Liver (tissue), 9 donors: ENCODE results near the gene TPGS1. TPM values are rescaled to one million over a fixed set of nuclear protein-coding genes. Genes with fewer than 3 reads are reported as not detected.

ENCODE experiments used
- DNase-seq: peaks from one replicate; pipeline ENCODE4 v3.0.0-alpha.2; 2017; ENCODE audit warnings: low spot score
- H3K27ac ChIP-seq, 2 donors: one replicate each; pipeline ENCODE4 v1.7.0; 2013; ENCODE audit warnings: inconsistent platforms in 2 of 2, low read length in 2 of 2, control low read depth in 1 of 2, low read depth in 1 of 2, mild to moderate bottlenecking in 1 of 2
- H3K27me3 ChIP-seq, 4 donors: one replicate each; pipeline versions ENCODE4 v1.6.1 to v1.7.0; 2013; ENCODE audit warnings: low read length in 3 of 4, inconsistent platforms in 1 of 4, mild to moderate bottlenecking in 1 of 4, moderate library complexity in 1 of 4; ENCODE audit not compliant: control insufficient read depth in 4 of 4, insufficient read depth in 4 of 4
- H3K36me3 ChIP-seq, 4 donors: one replicate each; pipeline versions ENCODE4 v1.6.1 to v1.7.0; 2013; ENCODE audit warnings: low read length in 3 of 4, mild to moderate bottlenecking in 3 of 4, low read depth in 1 of 4, moderate library complexity in 1 of 4; ENCODE audit not compliant: control insufficient read depth in 4 of 4, insufficient read depth in 3 of 4
- H3K4me1 ChIP-seq, 4 donors: one replicate each; pipeline versions ENCODE4 v1.6.1 to v1.7.0; 2013; ENCODE audit warnings: low read length in 3 of 4, mild to moderate bottlenecking in 3 of 4, moderate library complexity in 1 of 4; ENCODE audit not compliant: control insufficient read depth in 4 of 4, insufficient read depth in 4 of 4
- H3K4me3 ChIP-seq, 3 donors: one replicate each; pipeline versions ENCODE4 v1.6.1 to v1.7.0; 2013; ENCODE audit warnings: low read length in 3 of 3, control low read depth in 1 of 3, low read depth in 1 of 3, mild to moderate bottlenecking in 1 of 3
- H3K9ac ChIP-seq, 2 donors: one replicate each; pipeline ENCODE4 v1.7.0; 2013; ENCODE audit warnings: low read length in 2 of 2, mild to moderate bottlenecking in 2 of 2, moderate library complexity in 2 of 2, control low read depth in 1 of 2, low read depth in 1 of 2
- H3K9me3 ChIP-seq, 4 donors: one replicate each; pipeline versions ENCODE4 v1.6.1 to v1.7.0; 2013; ENCODE audit warnings: low read length in 3 of 4; ENCODE audit not compliant: control insufficient read depth in 4 of 4
- ATF3 ChIP-seq: IDR thresholded peaks from 2 replicates; pipeline ENCODE4 v1.6.1; 2016; ENCODE audit warnings: antibody characterized with exemption
- EGR1 ChIP-seq, 2 donors: IDR thresholded peaks; 2 replicates each; pipeline ENCODE4 v1.6.1; 2016 to 2018; ENCODE audit warnings: antibody characterized with exemption in 2 of 2, low read depth in 2 of 2
- FOXA1 ChIP-seq: IDR thresholded peaks from 2 replicates; pipeline ENCODE4 v1.6.1; 2016; ENCODE audit warnings: antibody characterized with exemption
- FOXA2 ChIP-seq: IDR thresholded peaks from 2 replicates; pipeline ENCODE4 v1.6.1; 2016; ENCODE audit warnings: antibody characterized with exemption
- GABPA ChIP-seq, 2 donors: IDR thresholded peaks in 1 of 2; conservative IDR thresholded peaks in 1 of 2; 2 replicates each; pipeline ENCODE4 v1.6.1; 2016; ENCODE audit warnings: antibody characterized with exemption in 2 of 2, mild to moderate bottlenecking in 1 of 2, moderate library complexity in 1 of 2
- HNF4A ChIP-seq, 2 donors: conservative IDR thresholded peaks; 2 replicates each; pipeline ENCODE4 v1.6.1; 2016; ENCODE audit warnings: antibody characterized with exemption in 2 of 2, mild to moderate bottlenecking in 2 of 2
- HNF4G ChIP-seq: IDR thresholded peaks from 2 replicates; pipeline ENCODE4 v1.6.1; 2016; ENCODE audit warnings: antibody characterized with exemption
- NR2F2 ChIP-seq: IDR thresholded peaks from 2 replicates; pipeline ENCODE4 v1.6.1; 2016; ENCODE audit warnings: antibody characterized with exemption
- RAD21 ChIP-seq, 2 donors: IDR thresholded peaks; 2 replicates each; pipeline ENCODE4 v1.6.1; 2016; ENCODE audit warnings: antibody characterized with exemption in 2 of 2, mild to moderate bottlenecking in 2 of 2
- REST ChIP-seq: IDR thresholded peaks from 2 replicates; pipeline ENCODE4 v1.6.1; 2016; ENCODE audit warnings: antibody characterized with exemption, mild to moderate bottlenecking
- SP1 ChIP-seq: IDR thresholded peaks from 2 replicates; pipeline ENCODE4 v1.6.1; 2018; ENCODE audit warnings: antibody characterized with exemption, mild to moderate bottlenecking
- TAF1 ChIP-seq: conservative IDR thresholded peaks from 2 replicates; pipeline ENCODE4 v1.6.1; 2016; ENCODE audit warnings: antibody characterized with exemption, mild to moderate bottlenecking
- YY1 ChIP-seq: IDR thresholded peaks from 2 replicates; pipeline ENCODE4 v1.6.1; 2016; ENCODE audit warnings: antibody characterized with exemption, mild to moderate bottlenecking
- WGBS: extraction: QIAGEN DNeasy Blood & Tissue Kit; methylation state at CpG from one replicate; pipeline ENCODE4 v1.1.7; 2013; 5-methylcytosine and 5-hydroxymethylcytosine counted together
- polyA plus RNA-seq, 2 donors: library from polyadenylated mRNA; stranded (reverse) in 1 of 2; unstranded in 1 of 2; fragments of 200-250 nt in 1 of 2; fragments of >200 nt in 1 of 2; fragmentation: Nextera tagmentation in 1 of 2; extraction: Ambion mirVana in 1 of 2; gene quantifications; one replicate each; pipeline versions ENCODE4 v1.2.1 to v1.2.3, GENCODE V29; 2013 to 2015
- total RNA-seq, 2 donors: library from RNA; depleted of rRNA; stranded (reverse); fragments of >200 nt; gene quantifications; one replicate each; pipeline ENCODE4 v1.2.3, GENCODE V29; 2014
- TF ChIP-seq, protein P1 (sequence below): IDR thresholded peaks from 2 replicates; pipeline ENCODE4 v1.6.1; 2016; ENCODE audit warnings: antibody characterized with exemption
- TF ChIP-seq, protein P2 (sequence below): fragments of 150-350 bp; IDR thresholded peaks from 2 replicates; pipeline ENCODE4 v1.5.1; 2017; ENCODE audit warnings: improper control_type of control experiment, low read depth, low read length; ENCODE audit not compliant: missing input control
- donor health status: healthy.
- donor health status: healthy.
- donor health status: healthy.
- donor health status: healthy.
- donor health status: healthy.

The TPGS1 gene
- total and polyA plus RNA-seq, 4 donors, result 1.7 to 15.5 (median 14.7) TPM

DNA sequence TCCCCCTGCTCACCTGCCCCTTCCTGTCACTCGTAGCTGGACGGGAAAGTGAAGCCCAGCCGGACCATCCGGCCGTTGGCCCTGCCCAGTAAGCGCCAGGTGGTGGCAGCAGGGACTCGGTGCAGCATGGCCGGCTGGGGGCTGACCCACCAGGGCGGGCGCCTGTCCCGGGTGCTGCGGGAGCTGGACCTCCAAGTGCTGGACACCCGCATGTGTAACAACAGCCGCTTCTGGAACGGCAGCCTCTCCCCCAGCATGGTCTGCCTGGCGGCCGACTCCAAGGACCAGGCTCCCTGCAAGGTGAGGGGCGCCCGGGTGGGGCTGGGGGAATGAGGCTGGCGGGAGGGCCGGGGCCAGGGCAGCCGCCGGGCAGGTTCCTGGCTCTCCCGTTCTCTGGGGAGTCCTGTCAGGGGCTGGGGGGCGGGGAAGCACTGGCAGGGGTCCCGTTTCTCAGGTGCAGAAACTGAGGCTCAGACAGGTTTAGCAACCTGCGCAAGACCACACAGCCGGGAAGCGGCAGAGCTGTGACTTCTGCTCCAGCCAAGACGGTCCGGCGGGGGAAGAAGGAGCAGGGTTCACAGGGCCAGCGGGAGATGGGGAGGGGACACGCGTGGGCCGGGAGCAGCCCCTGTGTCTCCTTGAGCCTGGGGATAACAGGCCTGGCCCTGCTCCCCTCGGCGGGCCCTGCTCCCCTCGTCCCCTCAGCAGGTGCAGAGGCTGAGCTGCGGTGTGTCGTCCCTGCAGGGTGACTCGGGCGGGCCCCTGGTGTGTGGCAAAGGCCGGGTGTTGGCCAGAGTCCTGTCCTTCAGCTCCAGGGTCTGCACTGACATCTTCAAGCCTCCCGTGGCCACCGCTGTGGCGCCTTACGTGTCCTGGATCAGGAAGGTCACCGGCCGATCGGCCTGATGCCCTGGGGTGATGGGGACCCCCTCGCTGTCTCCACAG, 41.9 kb downstream of the TPGS1 start:
- no peak for DNase-seq
- H3K4me3 ChIP-seq, result no peak overlapping the region
- H3K4me1 ChIP-seq, result no peaks in the 10 kb centered on the region
- no peaks in the 10 kb centered on the region for H3K36me3 ChIP-seq
- H3K9me3 ChIP-seq, result no peaks in the 10 kb centered on the region
- 77% methylated on average over 52 of the region's 52 CpGs for WGBS
- H3K27me3 ChIP-seq, result no peaks in the 10 kb centered on the region
- TF ChIP-seq FOXA1 (no peak), NR2F2 (no peak), FOXA2 (no peak)
- TF ChIP-seq, protein P1, sequence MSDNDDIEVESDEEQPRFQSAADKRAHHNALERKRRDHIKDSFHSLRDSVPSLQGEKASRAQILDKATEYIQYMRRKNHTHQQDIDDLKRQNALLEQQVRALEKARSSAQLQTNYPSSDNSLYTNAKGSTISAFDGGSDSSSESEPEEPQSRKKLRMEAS, result no peak
- H3K9ac ChIP-seq, result no peak overlapping the region
- no peak overlapping the region for H3K27ac ChIP-seq

DNA sequence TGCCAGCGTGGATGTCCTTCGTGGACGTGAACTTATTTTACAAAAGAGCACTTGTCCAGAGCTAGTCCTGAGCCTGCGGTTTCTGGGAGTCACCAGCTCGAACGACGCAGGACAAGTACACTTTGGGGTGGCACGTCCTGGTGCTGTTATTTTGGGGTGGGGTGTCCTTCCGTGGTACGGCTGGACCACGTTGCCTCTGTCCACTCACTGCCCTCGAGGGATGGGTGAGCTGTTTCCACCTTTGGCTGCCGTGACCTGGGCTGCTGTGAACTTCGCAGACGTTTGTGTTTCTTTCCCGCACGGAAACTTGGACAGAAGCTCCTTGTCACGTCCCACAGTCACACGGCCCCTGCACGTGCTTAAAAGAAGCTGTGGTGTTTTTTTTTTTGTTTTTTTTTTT, 47.5 kb downstream of the TPGS1 start:
- no peak overlapping the region for H3K9ac ChIP-seq
- no peak for TF ChIP-seq TAF1
- TF ChIP-seq RAD21 (IDR thresholded peaks at IDR 0.05), result no peak
- TF ChIP-seq REST, result no peak
- TF ChIP-seq YY1, result no peak
- TF ChIP-seq, protein P2, sequence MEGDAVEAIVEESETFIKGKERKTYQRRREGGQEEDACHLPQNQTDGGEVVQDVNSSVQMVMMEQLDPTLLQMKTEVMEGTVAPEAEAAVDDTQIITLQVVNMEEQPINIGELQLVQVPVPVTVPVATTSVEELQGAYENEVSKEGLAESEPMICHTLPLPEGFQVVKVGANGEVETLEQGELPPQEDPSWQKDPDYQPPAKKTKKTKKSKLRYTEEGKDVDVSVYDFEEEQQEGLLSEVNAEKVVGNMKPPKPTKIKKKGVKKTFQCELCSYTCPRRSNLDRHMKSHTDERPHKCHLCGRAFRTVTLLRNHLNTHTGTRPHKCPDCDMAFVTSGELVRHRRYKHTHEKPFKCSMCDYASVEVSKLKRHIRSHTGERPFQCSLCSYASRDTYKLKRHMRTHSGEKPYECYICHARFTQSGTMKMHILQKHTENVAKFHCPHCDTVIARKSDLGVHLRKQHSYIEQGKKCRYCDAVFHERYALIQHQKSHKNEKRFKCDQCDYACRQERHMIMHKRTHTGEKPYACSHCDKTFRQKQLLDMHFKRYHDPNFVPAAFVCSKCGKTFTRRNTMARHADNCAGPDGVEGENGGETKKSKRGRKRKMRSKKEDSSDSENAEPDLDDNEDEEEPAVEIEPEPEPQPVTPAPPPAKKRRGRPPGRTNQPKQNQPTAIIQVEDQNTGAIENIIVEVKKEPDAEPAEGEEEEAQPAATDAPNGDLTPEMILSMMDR, result no peak
- peaks cover 0 to 3% (median 1%) of the 10 kb centered on the region in 4 donors for H3K4me1 ChIP-seq
- no peaks in the 10 kb centered on the region for H3K27me3 ChIP-seq
- no peak overlapping the region for H3K4me3 ChIP-seq
- WGBS, result 72% methylated on average over 20 of the region's 20 CpGs
- no peak overlapping the region for H3K27ac ChIP-seq
- no peaks in the 10 kb centered on the region for H3K9me3 ChIP-seq
- no peaks in the 10 kb centered on the region for H3K36me3 ChIP-seq
- no peak for DNase-seq

DNA sequence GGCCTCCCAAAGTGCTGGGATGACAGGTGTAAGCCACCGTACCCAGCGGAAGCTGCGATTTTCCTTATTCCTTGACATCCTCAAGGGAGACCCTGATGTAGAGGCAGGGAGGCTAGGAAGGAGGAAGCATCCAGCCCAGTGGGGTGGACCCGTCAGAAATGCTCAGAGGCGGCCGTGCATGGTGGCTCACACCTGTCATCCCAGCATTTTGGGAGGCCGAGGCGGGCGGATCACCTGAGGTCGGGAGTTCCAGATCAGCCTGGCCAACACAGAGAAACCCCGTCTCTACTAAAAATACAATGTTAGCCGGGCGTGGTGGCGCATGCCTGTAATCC, 48.1 kb downstream of the TPGS1 start:
- Histone ChIP-seq H3K36me3 (no peaks in the 10 kb centered on the region), H3K27me3 (no peaks in the 10 kb centered on the region), H3K9me3 (no peaks in the 10 kb centered on the region), H3K9ac (no peak overlapping the region), H3K27ac (no peak overlapping the region), H3K4me3 (no peak overlapping the region), H3K4me1 (peaks cover 0 to 3% (median 1%) of the 10 kb centered on the region in 4 donors)
- no peak for DNase-seq
- 89% methylated on average over 14 of the region's 14 CpGs for WGBS
- TF ChIP-seq FOXA1 (no peak), HNF4G (no peak), EGR1 (IDR thresholded peaks at IDR 0.05; ENCODE audit: low read depth in 2 of 2) (no peak), ATF3 (no peak), TAF1 (no peak), FOXA2 (no peak), RAD21 (IDR thresholded peaks at IDR 0.05) (no peak), SP1 (no peak), REST (no peak), GABPA (IDR thresholded peaks at IDR 0.05 in 1 of 2, conservative IDR thresholded peaks at IDR 0.05 in 1 of 2) (no peak), HNF4A (conservative IDR thresholded peaks at IDR 0.05) (no peak), YY1 (no peak)
- TF ChIP-seq, protein P1, result no peak
